ENCODE measurements around the gene DCDC1.

GRCh38 chr11:30863209-30863608 is 506.3 kb downstream of the DCDC1 start:
- TF ChIP-seq POLR2A (IDR thresholded peaks at IDR 0.05; ENCODE audit: low read length) (no peak), GATA1 (IDR thresholded peaks at IDR 0.05; ENCODE audit: low read depth, low read length) (no peak)
